ENCODE measurements around the gene CHCHD6.
A peak's percentile ranks its signal among the peaks of the same experiment; 100 is the strongest.

The CHCHD6 gene

DNA sequence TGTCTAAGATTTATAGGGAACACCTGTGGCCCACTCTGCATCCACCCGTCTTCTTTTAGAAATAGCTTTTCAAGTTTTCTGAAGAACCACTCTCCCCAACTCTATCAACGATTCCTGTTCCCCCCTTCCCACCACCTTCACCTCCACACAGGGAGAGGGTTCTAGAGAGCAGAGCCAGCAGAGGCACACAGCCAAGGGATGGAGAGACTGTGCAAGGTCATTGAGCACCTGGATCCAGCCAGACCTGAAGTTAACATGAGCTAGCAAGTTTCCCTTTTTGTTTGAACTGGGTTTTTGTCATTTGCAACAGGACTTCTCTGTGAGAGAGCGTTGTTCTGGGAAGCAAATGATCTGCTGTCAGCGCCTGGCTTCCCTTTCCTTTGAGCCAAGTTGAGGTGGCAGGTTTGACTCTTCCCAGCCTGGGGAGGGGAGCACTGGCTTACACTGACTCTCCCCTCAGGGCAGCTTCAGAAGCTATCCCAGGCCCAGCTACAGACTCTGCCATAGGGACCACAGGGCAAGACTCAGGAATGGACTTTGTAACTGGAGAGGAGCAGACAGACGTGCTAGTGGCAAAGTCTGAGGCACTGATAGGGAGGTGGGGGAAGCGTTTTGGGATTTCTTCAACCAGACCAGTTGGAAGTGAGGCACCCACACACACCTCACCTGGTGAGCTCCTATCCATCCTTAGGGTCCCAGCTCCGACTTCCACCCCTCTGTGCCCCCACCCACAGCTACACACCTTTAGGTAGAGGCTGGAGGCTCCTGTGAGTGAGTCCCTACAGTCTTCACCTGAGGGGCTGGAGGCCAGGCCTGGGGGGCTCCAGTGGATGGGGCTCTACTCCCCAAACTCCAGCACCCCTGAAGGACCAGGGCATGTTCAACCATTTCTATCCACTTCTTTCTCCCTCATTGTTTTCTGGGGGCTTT, 259.5 kb downstream of the CHCHD6 start:
- DNase-seq (no peak), ATAC-seq (no peak)
- H3K9me3 Mint-ChIP-seq, result no peaks in the 10 kb centered on the region
- no peaks in the 10 kb centered on the region for H3K27me3 Mint-ChIP-seq
- H3K4me3 Mint-ChIP-seq, result no peak overlapping the region
- no peak overlapping the region for H3K27ac Mint-ChIP-seq
- no peaks in the 10 kb centered on the region for H3K4me1 Mint-ChIP-seq

DNA sequence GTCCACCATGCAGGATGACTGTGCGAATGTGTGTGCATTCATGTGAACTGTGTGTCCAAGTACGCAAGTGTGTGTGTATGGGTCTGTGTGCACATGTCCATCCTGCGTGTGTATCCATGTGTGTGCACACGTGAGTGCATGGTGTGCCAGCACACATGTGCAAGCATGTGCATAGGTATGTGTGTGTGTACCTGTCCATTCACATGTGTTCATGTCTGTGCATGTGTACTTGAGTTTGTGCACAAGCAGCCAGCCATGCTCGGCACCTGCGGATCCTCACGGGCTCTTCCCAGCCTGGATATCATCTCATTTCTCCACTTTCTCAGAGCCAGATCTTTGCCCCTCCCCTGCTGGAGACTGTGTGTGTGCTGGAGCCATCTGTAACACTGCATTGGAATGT, 260.2 kb downstream of the CHCHD6 start:
- DNase-seq (no peak), ATAC-seq (no peak)
- Mint-ChIP-seq H3K27ac (no peak overlapping the region), H3K27me3 (no peaks in the 10 kb centered on the region), H3K9me3 (no peaks in the 10 kb centered on the region), H3K4me1 (no peaks in the 10 kb centered on the region), H3K4me3 (no peak overlapping the region)

DNA sequence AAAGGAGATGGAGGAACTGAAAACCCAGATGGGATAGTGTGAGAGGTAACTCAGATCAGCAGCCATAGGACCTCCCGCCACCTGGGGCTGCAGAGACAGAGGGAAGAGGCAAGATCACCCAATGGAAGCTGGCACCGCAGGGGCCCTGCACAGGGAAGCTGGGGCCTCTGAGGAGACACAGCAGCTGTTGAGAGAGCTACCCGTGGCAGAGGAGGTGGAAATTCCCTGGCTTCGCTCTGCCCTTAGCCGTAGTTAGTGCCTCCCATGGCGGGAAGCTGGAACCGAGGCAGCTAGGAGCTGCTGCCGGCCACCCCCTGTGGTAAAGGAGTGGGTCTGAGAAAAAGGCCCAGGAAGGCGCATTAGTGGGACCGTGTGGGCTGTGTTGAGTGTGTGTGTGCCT, 260.9 kb downstream of the CHCHD6 start:
- ATAC-seq, result no peak
- no peak for DNase-seq
- Mint-ChIP-seq H3K9me3 (no peaks in the 10 kb centered on the region), H3K27ac (no peak overlapping the region), H3K4me1 (no peaks in the 10 kb centered on the region), H3K27me3 (no peaks in the 10 kb centered on the region), H3K4me3 (no peak overlapping the region)

DNA sequence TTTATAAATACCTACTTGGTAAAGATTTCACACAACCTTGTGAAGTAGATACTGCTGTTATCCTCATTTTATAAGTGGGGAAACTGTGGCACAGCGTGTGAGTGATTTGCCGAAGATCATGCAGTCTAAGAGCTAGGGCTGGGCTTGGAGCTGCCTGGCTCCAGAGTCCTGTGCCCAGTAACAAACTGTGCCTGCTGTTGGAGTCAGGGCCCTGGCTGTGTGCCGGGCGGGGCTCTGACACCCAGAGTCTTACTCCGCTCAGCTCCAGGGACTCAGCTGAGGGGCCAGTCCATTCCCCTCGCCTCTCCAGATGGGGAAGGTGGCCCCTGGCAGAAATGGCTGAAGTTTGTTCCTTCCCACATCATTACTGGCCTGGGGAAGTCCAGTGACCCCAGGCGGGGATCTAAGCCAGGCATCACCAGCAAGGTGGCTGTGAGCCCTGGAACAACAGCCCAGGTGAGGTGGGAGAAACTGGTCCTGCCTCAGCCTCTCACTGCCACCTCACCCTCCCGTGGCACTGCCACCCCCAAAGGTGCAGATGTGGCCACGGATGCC, 261.6 kb downstream of the CHCHD6 start:
- DNase-seq, result no peak
- Mint-ChIP-seq H3K27me3 (no peaks in the 10 kb centered on the region), H3K27ac (no peak overlapping the region), H3K9me3 (no peaks in the 10 kb centered on the region), H3K4me3 (no peak overlapping the region), H3K4me1 (no peaks in the 10 kb centered on the region)
- ATAC-seq, result no peak

DNA sequence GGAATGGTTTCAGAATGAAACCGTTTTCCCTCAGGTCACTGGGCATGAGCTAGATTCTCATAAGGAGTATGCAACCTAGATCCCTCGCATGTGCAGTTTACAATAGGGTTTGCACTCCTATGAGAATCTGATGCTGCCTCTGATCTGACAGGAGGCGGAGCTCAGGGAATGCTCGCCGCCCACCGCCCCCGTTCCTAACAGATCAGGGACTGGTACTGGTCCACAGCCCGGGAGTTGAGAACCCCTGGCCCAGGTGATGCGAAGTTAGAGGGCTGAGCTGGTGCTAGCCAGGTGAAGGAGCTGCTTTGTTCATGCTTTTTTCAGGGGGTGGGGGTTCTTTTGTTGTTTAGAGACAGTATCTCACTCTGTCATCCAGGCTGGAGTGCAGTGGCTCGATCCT, 263.3 kb downstream of the CHCHD6 start:
- no peaks in the 10 kb centered on the region for H3K27me3 Mint-ChIP-seq
- H3K9me3 Mint-ChIP-seq, result no peaks in the 10 kb centered on the region

DNA sequence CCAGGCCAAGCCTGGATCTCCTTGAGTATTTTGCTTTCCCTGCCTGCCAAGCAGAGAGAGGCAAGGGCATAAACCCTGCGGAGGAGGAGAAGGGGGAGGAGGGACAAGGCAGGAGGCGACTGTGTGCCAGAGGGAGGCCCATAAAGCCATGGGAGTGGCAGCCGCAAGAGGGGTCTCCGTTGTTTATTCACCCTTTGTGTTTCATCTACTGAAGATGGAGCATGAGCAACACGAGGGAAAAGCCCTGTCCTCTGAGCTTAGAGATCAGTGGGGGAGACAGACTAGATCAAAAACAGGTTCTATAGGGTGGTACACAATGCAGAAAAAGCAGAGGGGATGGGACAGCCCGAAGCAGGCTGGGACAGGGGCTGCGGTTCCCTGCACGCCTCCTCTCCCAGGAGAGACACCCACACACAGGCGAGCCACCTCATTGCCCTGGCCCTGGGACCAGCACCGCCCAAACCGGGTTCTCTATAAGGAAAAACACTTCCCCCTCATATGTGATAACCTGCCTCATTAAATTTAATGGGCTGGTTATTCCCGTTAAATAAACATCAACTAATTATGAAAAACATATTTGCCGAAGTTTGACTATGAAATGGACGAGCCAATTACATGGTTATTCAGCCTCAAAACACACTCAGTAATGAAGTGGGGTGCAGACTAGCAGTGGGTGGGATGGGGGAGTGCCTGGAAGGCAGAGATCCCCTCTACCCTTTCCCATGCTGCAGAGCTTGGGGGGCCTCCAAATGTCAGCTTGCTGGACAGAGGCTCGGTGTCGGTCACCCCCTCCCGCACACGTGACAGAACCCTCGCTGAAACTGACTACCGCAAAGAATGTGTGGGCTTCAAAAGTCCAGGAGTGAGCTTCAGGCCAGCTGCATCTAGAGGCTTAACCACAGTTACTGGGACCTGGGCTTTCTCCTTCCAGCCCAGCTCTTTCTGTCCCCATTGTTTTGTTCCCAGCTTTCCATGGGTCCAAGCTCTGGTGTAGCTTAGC, 264.7 kb downstream of the CHCHD6 start:
- Mint-ChIP-seq H3K27me3 (peaks cover 7% of the 10 kb centered on the region), H3K27ac (peak overlapping the region; percentile 44 to 48), H3K9me3 (no peaks in the 10 kb centered on the region), H3K4me1 (no peaks in the 10 kb centered on the region), H3K4me3 (no peak overlapping the region)
- ATAC-seq, result no peak
- no peak for DNase-seq

More for the DNA sequence above, 263.3 kb downstream of the CHCHD6 start:
- no peak for ATAC-seq
- Mint-ChIP-seq H3K27ac (no peak overlapping the region), H3K4me3 (no peak overlapping the region), H3K4me1 (no peaks in the 10 kb centered on the region)
- no peak for DNase-seq

DNA sequence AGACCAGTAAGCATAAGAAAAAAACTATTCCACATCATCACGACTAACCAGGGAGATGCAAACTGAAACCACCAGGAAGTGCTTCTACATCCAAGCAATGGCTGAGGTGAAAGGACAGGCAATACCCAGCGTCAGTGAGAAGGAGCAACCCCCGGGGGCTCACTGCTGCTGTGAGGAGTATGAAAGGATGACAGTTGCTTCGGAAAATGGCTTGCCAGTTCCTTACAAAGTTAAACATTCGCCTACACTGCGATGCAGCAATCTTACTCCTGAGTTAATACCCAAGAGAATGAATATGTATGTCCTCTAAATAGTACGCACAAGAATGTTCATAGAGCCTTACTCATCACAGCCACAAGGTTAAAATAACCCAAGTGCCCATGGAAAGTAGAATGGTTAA, 265.5 kb downstream of the CHCHD6 start:
- no peaks in the 10 kb centered on the region for H3K4me1 Mint-ChIP-seq
- DNase-seq (no peak), ATAC-seq (no peak)

DNA sequence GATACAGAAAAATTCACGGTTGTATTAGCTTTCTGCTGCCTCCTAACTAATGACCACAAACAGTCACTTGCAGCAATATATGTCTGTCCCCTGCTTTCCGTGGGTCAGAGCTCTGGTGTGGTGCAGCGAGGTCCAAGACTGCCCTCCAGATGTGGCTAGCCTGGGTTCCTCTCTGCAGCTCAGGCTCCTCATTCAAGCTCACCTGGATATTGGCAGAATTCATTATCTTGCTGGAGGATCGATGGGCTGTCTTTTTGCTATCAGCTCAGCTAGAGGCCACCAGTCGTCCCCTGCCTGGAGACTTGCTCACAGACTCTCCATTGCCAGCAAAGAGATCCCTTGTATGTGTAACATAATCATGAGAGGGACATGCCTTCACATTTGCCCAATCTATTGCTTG, 266.1 kb downstream of the CHCHD6 start:
- DNase-seq, result no peak

More for the DNA sequence above, 265.5 kb downstream of the CHCHD6 start:
- H3K27ac Mint-ChIP-seq, result no peak overlapping the region
- no peak overlapping the region for H3K4me3 Mint-ChIP-seq
- H3K9me3 Mint-ChIP-seq, result peaks cover 6 to 8% of the 10 kb centered on the region in 2 donors
- H3K27me3 Mint-ChIP-seq, result peaks cover 14% of the 10 kb centered on the region

DNA sequence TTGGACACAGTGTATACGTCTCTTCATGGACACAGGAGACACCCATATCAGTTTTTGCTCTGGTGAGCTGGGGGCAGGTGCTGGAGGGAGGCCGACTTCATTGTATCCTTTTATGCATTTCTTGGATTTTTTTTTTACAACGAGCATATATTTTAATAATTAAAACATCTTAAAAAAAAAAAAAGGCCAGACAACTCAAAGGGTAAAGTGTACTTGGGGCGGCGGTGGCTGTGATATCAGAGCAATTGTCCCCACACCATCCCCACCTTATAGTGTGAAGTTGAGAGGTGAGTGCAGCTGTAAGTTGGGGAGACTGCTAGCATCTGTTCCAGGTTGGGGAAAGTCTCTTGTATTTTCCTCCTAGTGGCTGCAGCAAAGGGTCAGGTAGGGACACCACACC, 266.9 kb downstream of the CHCHD6 start:
- H3K27ac Mint-ChIP-seq, result no peak overlapping the region
- peaks cover 16 to 18% of the 10 kb centered on the region in 2 donors for H3K9me3 Mint-ChIP-seq
- no peak overlapping the region for H3K4me3 Mint-ChIP-seq
- H3K4me1 Mint-ChIP-seq, result no peaks in the 10 kb centered on the region
- ATAC-seq, result no peak
- peaks cover 23% of the 10 kb centered on the region for H3K27me3 Mint-ChIP-seq
- DNase-seq, result no peak

More for the DNA sequence above, 266.1 kb downstream of the CHCHD6 start:
- H3K27ac Mint-ChIP-seq, result no peak overlapping the region
- peaks cover 19% of the 10 kb centered on the region for H3K27me3 Mint-ChIP-seq
- no peak for ATAC-seq
- no peaks in the 10 kb centered on the region for H3K4me1 Mint-ChIP-seq
- peaks cover 11 to 14% of the 10 kb centered on the region in 2 donors for H3K9me3 Mint-ChIP-seq
- H3K4me3 Mint-ChIP-seq, result no peak overlapping the region

DNA sequence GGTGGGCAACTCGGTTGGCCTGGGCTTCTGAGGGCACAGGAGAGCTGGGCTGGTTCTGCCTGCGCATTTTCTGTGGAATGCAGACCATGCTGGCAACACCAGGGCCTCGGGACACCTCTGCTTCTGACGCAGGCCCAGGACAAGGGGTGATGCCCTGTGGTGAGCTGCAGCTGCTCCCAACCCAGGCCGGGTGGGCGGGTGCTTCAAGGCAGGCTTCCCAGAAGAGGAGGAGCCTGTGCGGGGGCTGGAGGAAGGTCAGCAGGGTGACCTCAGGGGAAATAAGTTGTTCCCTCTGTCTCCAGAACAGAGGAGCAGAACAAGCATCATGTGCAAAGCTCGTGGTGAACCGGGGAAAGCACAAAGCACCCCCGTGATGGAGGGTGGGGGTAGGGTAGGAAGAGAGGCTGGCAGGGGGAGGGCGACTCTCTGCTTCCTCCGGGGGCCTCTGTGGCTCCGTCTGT, 267.9 kb downstream of the CHCHD6 start:
- Mint-ChIP-seq H3K4me3 (no peak overlapping the region), H3K4me1 (no peaks in the 10 kb centered on the region), H3K27ac (no peak overlapping the region), H3K9me3 (peaks cover 16 to 18% of the 10 kb centered on the region in 2 donors), H3K27me3 (peaks cover 23% of the 10 kb centered on the region)
- DNase-seq (no peak), ATAC-seq (no peak)

DNA sequence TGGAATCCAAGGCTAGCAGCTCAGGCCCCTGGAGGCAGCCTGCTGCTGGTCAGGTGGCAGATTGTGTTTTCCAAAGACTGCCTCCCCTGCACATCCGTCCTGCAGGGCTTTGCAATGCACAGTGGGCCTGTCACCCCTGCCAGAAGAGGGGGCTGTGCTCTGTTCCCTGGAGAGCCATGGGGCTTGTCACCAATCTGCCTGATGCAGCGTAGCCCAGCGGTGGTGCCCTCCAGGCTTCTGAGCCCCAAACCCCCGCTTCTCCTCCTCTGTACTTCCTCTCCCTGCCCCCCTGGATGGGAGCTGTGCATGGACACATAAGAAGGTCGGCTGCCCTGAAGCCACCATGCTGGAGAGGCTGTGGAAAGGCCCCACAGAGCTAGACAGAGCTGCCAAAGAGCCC, 268.8 kb downstream of the CHCHD6 start:
- peaks cover 32% of the 10 kb centered on the region for H3K27me3 Mint-ChIP-seq
- no peak for DNase-seq
- no peak for ATAC-seq
- H3K9me3 Mint-ChIP-seq, result peaks cover 16 to 18% of the 10 kb centered on the region in 2 donors
- no peaks in the 10 kb centered on the region for H3K4me1 Mint-ChIP-seq
- H3K4me3 Mint-ChIP-seq, result no peak overlapping the region
- H3K27ac Mint-ChIP-seq, result no peak overlapping the region

DNA sequence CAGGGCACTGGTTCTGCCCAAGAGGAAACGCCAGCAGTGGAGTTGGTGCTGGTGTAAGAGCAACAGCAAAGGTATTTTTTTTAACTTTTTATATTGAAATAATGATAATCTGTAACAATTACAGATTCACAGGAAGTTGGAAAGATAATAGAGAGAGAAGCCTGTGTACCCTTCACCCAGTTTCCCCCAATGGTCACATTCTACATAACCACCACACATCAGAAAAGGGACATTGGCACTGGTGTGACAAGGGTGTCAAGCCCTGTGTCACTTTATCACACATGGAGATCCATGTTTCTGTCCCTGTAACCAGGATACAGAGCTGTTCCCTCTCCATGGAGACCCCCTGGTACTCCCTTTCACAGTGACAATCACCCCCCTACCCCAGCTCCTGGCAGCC, 269.8 kb downstream of the CHCHD6 start:
- no peak overlapping the region for H3K27ac Mint-ChIP-seq
- peaks cover 5% of the 10 kb centered on the region for H3K4me1 Mint-ChIP-seq
- ATAC-seq, result no peak
- DNase-seq, result no peak
- H3K9me3 Mint-ChIP-seq, result peaks cover 16 to 18% of the 10 kb centered on the region in 2 donors
- H3K27me3 Mint-ChIP-seq, result peaks cover 40% of the 10 kb centered on the region
- H3K4me3 Mint-ChIP-seq, result no peak overlapping the region

DNA sequence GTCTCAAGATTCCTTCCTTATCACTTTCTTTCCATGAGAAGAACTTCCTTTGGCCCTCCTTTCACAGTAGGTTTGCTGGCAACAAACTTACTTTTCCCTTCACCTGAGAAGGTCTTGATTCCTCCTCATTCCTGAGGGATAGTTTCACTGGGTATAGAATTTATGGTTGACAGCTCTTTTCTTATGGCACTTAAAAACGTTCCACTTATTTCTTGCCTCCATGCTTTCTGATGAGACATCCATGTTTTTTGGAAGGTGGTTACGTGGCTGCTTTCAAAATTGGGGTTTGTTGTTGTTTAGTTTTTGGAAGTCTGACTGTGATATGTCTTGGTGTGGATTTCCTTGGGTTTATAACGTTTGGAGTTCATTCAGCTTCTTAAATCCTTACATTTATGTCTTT, 270.7 kb downstream of the CHCHD6 start:
- Mint-ChIP-seq H3K27me3 (peaks cover 49% of the 10 kb centered on the region), H3K4me3 (no peak overlapping the region), H3K27ac (no peak overlapping the region), H3K4me1 (peaks cover 14% of the 10 kb centered on the region), H3K9me3 (peaks cover 16 to 18% of the 10 kb centered on the region in 2 donors)
- ATAC-seq (no peak), DNase-seq (no peak)

DNA sequence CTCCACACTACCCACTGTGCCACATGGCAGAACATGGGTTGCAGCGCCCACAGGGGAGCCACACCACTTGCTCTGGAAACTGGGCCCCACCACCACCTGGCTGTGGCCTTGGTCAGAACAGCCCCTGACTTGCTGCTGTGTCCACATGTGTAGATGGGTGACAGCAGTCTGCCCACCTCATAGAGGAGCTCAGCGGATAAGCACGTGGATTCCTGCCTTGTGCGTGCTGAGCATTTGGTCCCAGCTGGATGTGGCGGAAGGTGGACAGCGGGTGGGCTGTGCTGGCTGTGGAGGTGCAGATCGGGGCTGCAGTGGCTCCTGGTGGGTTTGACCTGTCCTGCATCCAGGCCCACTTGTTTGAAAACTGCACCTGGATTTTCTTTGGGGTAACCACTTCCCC, 272.9 kb downstream of the CHCHD6 start:
- peaks cover 58% of the 10 kb centered on the region for H3K27me3 Mint-ChIP-seq
- peaks cover 28% of the 10 kb centered on the region for H3K4me1 Mint-ChIP-seq
- no peak overlapping the region for H3K27ac Mint-ChIP-seq
- DNase-seq, result no peak
- ATAC-seq, result no peak
- H3K9me3 Mint-ChIP-seq, result peaks cover 16 to 18% of the 10 kb centered on the region in 2 donors
- no peak overlapping the region for H3K4me3 Mint-ChIP-seq

DNA sequence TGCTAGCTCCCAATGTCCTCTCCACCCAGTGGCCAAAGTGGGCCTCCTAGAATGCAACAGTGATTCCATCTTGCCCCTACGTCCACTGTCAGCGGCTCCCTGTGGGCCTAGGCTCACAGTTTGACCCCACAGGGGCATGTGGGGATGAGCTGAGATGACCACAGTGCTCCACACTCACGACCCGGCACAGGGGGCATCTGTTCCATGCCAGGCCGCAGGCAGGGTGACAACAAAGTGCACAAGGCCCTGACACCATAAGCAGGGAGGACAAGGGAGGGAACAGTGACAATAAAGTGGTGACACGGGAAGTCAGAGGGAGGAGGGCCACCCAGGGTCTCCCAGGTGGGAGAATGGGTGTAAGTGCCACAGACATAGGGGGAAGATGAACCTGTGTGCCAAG, 273.8 kb downstream of the CHCHD6 start:
- H3K9me3 Mint-ChIP-seq, result peaks cover 16 to 18% of the 10 kb centered on the region in 2 donors
- peaks cover 57% of the 10 kb centered on the region for H3K27me3 Mint-ChIP-seq
- ATAC-seq (no peak), DNase-seq (no peak)
- no peak overlapping the region for H3K27ac Mint-ChIP-seq
- peaks cover 34% of the 10 kb centered on the region for H3K4me1 Mint-ChIP-seq
- H3K4me3 Mint-ChIP-seq, result no peak overlapping the region
